NCI-H2029 treated with DMSO at 0.1 percent for 48 hours (cell line): ENCODE measurements around the gene MGAT4C.
A peak's percentile ranks its signal among the peaks of the same experiment; 100 is the strongest.
"Not testable (repeated sequence)": the region's sequence is repeated elsewhere in the genome, so short reads cannot be mapped to it uniquely, and the experiment has no call there.

Source experiments
- DNase-seq: peaks from one replicate; lab custom pipeline; 2025; lab: John Stamatoyannopoulos, UW

The MGAT4C gene

DNA sequence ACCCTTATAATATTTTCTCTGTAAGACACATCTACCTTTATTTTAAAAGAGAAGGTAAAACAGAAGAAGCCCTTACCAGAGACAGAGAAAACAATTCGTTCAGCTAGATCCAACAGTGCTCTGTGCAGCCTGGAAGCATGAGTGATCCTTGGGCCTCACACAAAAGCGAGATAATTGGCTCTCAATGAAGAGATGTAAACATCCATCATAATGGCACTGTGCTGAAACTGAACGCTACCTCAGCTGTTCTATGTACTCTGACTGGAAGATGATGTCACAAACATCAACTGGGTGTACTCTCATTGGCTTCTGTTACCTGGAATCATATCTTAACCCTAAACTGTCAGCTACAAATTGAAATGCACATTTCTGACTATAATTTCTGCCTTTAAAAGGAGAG is at the start of gene MGAT4C:
Gene MGAT4C, minus strand, starts transcription at position 229 of the 400 bp plus-strand sequence.
- peak; percentile 98 for DNase-seq

DNA sequence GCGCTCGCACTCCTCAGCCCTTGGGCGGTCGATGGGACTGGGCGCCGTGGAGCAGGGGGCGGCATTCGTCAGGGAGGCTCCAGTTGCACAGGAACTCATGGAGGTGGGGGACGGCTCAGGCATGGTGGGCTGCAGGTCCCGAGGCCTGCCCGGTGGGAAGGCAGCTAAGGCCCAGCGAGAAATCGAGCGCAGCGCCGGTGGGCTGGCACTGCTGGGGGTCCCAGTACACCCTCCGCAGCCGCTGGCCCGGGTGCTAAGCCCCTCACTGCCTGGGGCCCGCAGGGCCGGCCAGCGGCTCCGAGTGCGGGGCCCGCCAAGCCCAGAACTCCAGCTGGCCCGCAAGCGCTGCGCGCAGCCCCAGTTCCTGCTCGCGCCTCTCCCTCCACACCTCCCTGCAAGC is 40.2 kb upstream of the MGAT4C start:
- not testable (repeated sequence) for DNase-seq

DNA sequence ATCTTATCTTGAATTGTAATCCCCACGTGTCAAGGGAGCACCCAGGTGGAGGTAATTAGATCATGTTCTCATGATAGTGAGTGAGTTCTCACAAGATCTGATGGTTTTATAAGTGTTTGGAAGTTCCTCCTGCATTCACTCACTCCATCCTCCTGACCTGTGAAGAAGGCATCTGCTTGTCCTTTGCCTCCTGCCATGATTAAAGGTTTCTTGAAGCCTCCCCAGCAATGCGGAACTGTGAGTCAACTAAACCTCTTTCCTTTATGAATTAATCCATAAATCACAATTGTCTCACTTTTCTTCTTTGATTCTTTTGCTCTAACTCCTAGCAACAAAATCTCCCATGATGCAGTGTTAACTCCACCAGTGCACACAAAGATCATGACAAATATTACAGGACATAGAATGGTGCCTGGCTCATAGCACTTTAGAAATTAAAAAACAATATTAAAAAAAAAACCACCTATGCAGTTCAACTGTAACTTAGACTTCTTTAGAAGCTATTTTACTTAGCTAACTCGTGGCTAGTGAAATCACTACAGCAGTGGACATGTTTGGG is 37.6 kb upstream of the MGAT4C start:
- DNase-seq = no peak

DNA sequence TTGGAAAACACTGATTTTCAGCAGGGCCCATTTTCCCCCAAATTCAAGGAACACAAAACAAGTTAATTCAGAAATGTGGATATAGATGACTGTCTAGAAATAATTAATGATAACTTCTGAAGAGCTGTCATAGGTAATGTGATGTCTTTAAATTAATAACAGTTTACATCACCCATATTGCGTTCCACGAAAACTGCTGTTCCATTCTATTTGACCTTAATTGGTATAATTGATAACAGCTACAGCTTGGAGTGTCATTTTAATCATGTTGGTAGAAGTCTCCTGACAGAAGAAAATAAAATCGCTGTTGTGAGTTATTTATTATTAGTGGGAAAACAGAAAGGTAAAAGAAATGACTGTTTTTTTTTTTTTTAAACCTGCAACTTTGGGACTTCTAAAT is 36.3 kb upstream of the MGAT4C start:
- no peak for DNase-seq

DNA sequence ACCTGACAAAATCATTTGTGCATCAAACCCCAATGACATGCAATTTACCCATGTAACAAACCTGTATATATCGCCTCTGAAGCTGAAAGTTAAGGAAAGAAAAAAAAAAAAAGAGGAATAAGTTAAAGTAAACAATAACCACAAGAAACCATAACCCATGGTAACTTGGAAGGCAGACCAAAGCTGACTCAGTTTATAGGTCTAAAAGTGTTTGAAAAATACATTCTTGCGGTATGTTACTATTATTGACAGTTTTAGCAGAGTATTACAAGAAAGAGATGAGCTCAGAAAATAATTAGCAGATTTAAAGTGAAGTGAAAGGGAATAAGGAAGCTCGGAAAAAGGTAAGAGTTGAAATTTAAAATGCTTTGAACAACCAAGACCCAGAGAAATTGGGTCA is 34.4 kb upstream of the MGAT4C start:
- no peak for DNase-seq

DNA sequence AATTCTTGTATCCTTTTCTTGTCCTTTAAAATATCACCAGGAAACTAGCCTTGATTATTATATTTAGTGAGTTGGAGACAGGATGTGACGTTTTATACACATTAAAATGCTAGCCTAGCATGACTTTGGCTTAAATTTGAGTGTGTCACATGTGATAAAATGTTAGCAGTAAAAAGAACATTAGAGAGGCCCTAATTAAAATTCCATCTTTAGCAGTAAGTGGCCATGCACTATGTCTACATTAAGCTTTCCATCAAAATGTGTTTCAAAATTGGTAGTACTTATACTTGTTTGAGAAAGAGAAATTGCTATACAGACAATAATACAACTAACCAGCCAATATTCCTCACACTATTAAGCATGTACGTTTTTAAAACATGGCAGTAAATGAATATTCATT is 29.9 kb upstream of the MGAT4C start:
- no peak for DNase-seq

DNA sequence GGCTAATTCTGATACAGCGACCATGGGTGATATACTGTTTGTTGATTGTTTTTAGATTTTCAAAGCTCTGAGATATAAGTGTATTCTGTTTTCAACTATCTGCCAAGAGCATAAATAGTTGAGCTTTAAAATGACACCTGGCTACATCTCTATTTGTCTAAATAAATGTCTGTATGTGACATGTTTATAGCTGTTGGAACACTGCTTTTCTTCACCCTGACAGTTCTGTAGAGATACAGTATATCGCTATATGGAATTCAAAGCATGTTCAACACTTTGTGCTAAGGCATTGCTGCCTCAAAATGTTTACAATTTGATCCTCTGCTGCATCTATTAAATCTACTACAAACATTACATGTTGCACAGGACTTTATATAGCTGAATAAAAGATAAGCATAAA is 27.4 kb upstream of the MGAT4C start:
- DNase-seq = no peak

DNA sequence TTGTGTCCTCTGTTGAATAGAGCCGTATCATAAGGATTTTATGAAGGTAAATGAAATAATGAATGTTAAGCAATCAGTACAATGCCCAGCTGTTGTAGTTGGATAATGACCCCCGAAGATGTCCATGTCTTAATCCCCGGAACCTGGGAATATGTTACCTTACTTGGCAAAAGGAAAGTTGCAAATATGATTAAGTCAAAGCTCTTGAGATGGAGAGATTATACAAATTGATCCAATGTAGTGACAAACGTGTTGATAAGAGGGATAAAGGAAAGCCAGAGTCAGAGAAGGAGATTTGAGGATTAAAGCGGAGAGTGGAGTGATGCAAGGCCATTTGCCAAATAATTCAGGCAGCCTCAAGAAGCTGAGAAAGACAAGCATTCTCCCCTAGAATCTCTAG is 19.2 kb upstream of the MGAT4C start:
- no peak for DNase-seq

DNA sequence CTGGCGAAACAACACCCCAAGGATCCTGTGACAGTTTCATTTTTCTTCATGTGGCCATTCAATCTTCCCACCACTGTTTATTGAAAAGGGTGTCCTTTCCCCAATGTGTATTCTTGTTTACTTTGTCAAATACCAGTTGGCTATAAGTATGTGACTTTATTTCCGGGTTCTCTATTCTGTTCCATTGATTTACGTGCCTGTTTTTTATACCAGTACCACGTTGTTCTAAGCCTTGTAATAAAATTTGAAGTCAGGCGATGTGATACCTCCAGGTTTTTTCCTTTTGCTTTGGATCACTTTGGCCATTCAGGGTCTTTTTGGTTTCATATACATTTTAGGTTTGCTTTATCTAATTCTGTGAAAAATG is 9.1 kb upstream of the MGAT4C start:
- DNase-seq = peak; percentile 72

DNA sequence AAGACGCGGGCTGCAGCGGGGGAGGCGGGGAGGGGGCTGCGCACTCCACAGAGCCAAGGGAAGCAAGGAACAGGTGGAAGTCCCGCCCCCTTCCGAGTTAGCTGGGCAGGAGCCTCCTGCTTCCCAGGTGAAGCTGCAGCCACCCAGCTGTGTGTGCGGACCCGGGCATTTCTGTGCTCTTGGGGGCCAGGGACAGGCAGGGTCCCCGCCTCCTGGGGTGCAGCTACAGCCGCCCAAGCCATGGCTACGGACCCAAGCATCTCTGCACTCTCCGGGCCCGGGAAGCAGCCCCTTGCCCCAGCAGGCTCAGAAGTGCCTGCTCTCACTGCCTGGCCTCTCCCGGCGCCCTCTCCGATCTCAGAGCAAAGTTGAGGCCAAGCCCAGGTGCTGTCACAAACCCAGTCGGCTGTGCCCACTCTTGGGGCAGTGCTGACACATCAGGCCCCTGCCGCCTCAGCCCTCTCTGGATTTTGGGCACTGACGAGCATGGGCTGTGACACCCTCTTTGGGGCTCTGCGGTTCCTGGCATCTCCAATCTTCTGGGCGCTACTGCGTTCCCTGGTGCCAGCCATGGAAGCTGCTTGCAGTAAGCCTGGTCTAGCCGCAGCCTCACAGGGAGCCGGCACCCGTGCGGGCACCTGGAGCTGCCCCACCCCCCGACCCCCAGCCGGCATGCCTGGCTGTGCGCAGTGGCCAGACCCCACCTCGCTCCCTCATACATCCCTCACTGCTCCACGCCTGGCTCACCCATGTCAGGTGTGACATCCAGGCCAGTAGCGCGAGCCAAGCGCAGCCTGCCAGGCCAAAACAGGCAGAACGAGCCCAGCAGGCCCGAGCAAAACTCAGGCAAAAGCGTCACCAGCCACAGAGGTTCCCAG is 8.5 kb upstream of the MGAT4C start:
- peak; percentile 57 for DNase-seq

DNA sequence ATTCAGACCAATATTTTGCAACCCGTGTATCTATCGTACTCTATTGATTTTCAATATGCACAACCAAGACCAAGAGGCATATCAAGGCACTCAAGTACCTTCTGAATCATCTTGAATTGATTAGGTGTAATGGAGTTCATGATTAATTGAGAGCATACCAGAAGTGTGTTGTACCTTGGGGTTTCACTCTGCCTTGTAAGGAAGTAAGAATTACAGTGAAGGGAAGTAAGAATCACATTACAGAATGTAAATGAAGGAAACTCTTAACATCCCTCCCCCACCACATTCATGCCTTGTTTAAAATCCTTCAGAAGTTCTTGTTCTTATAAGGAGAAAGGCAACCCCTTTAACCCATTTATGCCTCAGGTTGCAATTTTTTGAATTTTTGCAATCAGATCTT is 5.4 kb upstream of the MGAT4C start:
- no peak for DNase-seq

DNA sequence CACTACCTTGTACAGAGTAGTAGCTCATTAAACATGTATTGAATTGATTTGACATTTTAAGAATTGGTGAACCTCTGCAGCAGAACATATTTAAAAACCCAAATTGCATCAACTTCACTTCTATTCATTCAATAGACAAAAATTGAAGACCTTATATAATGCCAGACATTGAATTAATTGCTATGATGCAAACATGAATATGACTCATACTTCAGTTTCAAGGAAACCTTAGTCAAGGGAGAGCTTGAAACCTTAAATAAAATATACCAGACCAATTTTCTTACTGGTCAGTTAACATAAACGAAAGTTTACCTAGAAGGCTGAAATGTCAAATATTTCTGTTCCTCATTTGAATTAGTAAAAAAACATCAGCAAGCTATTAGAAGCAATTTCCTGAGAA is 5.0 kb upstream of the MGAT4C start:
- DNase-seq = no peak

DNA sequence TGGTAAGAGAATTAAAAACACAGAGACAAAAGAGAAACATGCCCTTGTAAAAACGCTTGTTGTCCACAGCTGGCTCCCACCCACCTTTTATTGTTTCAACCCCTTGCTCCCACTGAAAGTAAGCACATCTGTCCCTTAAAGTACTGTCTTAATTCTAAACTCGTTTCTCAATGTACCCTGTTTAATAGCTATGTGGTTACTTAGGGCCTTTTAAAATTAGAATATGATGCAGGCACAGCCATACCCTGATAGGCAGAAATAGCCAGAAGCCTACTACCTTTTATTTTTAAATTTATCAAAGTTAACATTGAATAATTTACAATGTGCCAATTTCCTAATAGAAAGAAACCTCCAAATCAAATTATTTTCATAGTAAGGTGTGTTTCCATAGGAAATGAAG is 4.0 kb upstream of the MGAT4C start:
- no peak for DNase-seq

DNA sequence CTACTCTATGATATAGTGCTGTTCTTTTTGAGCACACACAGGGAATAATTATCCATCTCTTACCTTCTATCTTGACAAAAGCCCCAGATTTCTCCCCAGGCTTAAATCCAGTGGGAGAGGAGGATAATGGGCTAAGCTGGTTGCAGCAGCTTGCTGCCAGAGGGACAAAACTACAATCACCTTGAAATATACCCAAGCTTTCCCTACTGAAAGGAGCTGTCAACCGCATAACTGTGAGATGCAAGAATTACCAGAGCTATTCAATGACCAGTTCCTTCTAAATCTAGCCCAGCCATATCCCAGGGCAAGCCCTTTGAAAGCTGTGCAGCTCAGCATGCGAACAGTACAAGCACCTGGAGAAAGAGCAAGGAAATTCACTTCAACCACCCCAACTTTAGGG is 943 bp upstream of the MGAT4C start:
- no peak for DNase-seq

DNA sequence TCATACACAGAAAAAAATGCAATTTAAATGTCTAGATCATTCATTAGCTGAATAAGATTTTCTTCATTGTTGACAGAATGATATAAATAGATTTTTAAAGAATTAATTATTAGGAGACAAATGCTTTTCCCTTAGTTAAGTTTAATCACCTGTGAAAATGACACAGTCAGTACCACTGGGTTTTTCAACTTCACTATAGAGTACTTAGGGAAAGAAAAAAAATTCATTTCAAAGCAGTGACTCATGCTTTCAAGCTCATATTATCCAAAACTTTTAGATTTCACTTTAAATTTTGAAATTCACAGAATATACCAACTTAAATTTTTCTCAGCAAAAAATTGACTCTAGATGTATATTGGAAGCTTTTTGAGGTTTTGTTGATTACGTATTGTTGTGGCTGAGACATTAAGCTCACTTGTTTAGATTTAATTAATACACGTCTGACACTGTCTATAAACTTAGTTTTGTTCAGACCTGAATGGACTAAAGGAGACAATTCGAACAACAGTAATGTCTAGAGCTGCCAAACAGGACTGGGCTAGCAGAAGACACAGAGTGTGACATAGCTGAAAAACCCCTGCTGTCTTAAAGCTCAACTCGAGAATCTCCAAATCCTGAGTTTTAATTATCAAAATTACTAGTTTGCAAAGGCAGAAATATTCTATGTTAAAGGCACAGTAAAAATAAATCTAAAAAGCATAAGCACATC is 1.6 kb downstream of the MGAT4C start:
- no peak for DNase-seq

DNA sequence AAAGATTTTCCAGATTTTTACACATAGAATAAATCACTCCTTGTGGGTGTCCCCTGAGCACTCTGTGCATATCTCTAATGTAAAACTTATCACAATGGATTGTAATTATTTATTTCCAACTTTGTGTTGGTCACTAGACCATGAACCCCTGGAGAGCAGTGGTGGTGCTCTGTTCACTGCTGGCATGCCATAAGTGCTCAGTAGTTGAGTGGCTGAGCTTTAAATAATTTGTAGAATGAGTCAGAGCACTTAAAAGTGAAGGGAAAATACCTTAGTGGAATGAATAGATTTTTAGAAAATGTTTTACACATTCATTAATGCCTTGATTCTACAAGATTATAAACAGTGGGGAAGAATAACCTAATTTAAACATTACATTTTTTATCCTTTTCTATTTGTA is 6.3 kb downstream of the MGAT4C start:
- DNase-seq = no peak

DNA sequence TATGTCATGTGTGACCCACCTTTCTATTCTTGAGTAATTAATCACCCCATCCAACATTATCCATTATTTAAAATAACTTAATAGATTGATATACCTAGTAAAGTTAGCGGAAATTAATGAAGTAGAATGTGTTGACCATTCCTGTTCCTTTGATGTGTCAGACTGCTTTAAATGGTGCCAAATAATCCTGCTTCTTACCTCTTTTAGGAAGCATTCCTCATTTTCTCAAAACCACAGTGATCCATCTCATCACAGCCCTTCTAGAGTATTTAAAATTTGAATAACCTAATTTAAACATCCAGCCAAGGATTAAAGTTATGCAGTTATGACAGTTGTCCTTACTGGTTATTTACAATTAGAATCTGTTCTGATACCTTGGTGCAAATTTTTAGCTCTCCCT is 6.9 kb downstream of the MGAT4C start:
- no peak for DNase-seq

DNA sequence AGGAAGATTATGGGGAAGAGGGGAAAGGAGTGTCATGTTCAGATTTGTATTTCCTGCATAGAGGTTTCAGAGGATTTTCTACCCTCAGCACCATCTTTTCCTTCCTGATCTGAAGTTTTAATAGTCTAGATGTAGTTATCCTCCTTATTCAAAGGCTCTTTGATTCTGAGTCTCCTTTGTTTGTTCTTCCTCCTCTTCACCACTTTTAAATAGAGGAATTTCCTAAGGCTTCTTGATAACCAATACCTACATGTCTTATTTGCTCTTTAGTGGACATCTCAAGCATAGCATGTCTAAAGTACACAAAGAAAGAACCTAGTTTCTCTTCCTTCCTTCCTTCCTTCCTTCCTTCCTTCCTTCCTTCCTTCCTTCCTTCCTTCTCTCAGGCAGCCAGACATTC is 8.3 kb downstream of the MGAT4C start:
- DNase-seq = no peak

DNA sequence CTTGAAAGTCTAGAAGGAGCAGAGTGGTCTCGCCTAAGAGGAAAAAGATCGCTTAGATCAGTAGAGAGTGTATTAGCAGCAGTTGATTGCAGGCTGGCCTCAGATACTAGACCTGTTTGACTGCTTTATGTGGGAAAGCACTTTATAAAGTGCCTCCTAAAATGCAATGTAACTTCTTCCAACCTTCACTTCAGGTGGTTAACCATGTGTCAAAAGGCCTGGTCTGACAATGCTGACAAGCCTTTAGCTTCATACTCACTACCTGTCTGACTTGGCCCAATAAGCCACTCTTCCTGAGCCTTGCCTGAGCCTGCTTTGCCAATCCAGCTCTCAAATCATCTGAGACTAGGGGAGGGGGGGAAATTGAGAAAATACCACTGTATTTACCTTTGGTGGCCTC is 14.6 kb downstream of the MGAT4C start:
- DNase-seq = no peak

DNA sequence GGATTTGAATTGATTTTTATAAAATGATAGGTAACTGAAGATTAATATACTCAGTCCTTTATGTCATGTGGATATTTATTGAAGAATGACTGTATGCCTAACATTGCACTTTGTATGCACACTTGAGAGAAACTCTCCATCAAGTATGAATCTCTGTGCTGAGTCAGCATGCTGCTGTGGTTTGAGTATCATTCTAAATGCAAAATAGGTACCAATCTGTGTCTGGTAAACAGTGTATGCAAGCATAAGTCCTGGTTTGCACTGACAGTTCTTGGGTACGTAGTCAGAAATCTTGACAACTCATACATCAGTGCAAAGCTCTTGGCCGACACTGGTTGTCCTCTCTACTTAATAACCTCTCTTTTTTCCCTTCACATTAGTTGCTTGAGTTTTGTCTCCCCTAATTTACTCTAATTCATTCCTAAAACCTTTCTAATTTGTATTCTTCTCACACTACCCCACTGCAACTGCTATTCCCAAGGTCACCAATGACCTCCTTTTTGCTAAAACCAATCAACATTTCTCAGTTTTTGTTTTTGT is 21.8 kb downstream of the MGAT4C start:
- DNase-seq = no peak

DNA sequence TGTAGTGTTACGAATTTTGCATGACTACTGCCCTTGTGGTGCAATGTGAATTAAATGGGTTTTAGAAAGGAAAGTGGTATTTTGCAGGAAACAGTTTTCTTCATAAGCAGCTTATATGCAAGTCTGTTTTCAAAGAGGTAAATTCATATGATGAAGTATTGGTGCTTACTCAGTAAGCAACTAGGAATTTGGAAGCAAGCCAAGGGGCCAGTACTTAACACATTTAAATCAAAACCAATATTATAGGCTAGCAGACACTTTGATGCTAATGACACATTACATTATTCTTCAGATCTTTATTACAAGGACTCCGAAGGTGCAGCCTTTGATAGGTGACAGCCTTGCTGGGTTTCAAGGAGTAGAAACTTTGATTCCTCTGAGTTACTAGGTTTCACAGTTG is 23.1 kb downstream of the MGAT4C start:
- DNase-seq = peak; percentile 50

DNA sequence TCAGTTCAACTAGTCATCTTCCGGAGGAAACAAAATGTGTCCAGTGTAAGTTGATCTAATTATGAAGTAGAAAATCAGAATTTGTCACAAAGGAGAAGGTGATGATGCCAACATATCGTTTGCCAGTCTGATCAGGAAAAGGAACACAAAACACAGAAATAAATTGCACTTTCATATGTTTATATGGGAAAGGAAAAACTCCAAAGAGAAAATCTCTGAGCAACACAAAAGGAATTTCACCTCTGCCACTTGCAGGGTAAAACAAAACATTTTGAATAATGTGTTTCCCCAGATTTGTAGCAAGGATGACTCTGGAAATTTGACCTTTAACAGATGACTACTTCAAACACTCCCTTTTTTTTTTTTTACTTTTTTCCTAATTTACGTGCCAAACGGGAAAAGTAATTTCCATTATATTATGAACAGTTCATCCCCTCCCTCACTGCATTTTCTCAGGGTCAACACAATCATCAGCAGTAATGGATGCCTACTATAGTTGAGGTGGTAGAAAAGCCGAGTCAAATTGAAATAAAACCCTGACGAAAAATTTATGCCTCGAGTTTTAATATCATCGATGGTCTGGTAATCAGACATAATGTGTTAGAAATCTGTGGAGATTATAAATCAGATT is 25.6 kb downstream of the MGAT4C start:
- no peak for DNase-seq

DNA sequence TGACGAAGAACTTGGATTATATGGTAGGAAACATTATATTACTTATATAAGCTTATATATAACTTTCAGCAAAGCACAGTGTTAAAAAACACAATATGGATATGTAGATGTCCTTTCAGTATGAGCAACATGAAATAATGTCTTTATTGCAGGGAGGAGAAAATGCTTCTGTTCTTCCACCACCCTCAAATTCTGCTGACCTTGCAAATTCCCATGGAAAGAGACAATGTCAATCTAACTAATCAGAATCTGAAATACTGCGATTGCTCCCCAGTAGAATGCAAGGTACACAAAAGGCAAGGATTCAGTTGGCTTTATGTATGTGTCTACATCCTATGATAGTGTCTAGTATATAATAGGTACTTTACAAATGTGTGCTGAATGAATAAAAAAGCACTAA is 26.4 kb downstream of the MGAT4C start:
- DNase-seq = no peak
